OCI-LY1 (cell line): Measurements from ENCODE around the gene ADORA2A.

Experiments used
- H2AFZ ChIP-seq: fragments of 200-600 bp; sonication (generic), shearing (Covaris generic); 2 replicates; pipeline ENCODE4 v1.6.0; 2014; ENCODE audit warnings: antibody characterized with exemption, mild to moderate bottlenecking, low read length
- H3F3A ChIP-seq: fragments of 200-600 bp; sonication (generic), shearing (Covaris generic); 2 replicates; pipeline ENCODE4 v1.6.0; 2014; ENCODE audit warnings: mild to moderate bottlenecking, antibody characterized with exemption, low read length, moderate library complexity; ENCODE audit not compliant: insufficient read depth
- H3K27ac ChIP-seq: fragments of 200-600 bp; sonication (generic); 2 replicates; pipeline ENCODE4 v1.5.1; 2014; ENCODE audit warnings: low read length, mixed run types, mild to moderate bottlenecking, low read depth; ENCODE audit not compliant: poor library complexity, severe bottlenecking
- H3K27me3 ChIP-seq: fragments of 200-600 bp; sonication (generic); 2 replicates; pipeline ENCODE4 v1.6.0; 2014; ENCODE audit warnings: antibody characterized with exemption, mild to moderate bottlenecking, low read length, moderate library complexity; ENCODE audit not compliant: insufficient read depth
- H3K36me3 ChIP-seq: fragments of 200-600 bp; sonication (generic); 2 replicates; pipeline ENCODE4 v1.6.1; 2014; ENCODE audit warnings: mild to moderate bottlenecking, antibody characterized with exemption, low read length, moderate library complexity, mixed read lengths; ENCODE audit not compliant: insufficient read depth
- H3K4me1 ChIP-seq: fragments of 200-600 bp; sonication (generic); 2 replicates; pipeline ENCODE4 v1.5.1; 2014; ENCODE audit warnings: mild to moderate bottlenecking, low read length, moderate library complexity; ENCODE audit not compliant: insufficient read depth, severe bottlenecking
- H3K4me2 ChIP-seq: fragments of 200-600 bp; sonication (generic), shearing (Covaris generic); 2 replicates; pipeline ENCODE4 v1.6.1; 2014; ENCODE audit warnings: low read length
- H3K4me3 ChIP-seq: fragments of 200-600 bp; sonication (generic); 2 replicates; pipeline ENCODE4 v1.5.1; 2014; ENCODE audit warnings: low read length, low read depth, mild to moderate bottlenecking, mixed read lengths; ENCODE audit not compliant: poor library complexity, severe bottlenecking
- H3K79me2 ChIP-seq: fragments of 200-600 bp; shearing (Covaris generic); 2 replicates; pipeline ENCODE4 v1.6.1; 2016; ENCODE audit warnings: mixed run types, low read length, mixed read lengths; ENCODE audit not compliant: insufficient read depth
- H3K9ac ChIP-seq: fragments of 200-600 bp; sonication (generic), shearing (Covaris generic); 2 replicates; pipeline ENCODE4 v1.6.1; 2014; ENCODE audit warnings: mild to moderate bottlenecking, low read length, mixed read lengths
- H3K9me2 ChIP-seq: fragments of 200-600 bp; sonication (generic), shearing (Covaris generic); 2 replicates; pipeline ENCODE4 v1.6.1; 2014; ENCODE audit warnings: low read depth, mild to moderate bottlenecking, low read length, mixed read lengths
- H3K9me3 ChIP-seq: fragments of 200-600 bp; shearing (Covaris generic); 2 replicates; pipeline ENCODE4 v1.6.1; 2014; ENCODE audit warnings: low read length, mixed read lengths
- H4K20me1 ChIP-seq: fragments of 200-600 bp; sonication (generic), shearing (Covaris generic); 2 replicates; pipeline ENCODE4 v1.6.0; 2016; ENCODE audit warnings: mild to moderate bottlenecking, low read length; ENCODE audit not compliant: insufficient read depth
- EZH2 ChIP-seq: fragments of 200-600 bp; sonication (generic), shearing (Covaris generic); IDR thresholded peaks from 2 replicates; pipeline ENCODE4 v1.8.0; 2017; ENCODE audit warnings: borderline replicate concordance, mixed run types, mild to moderate bottlenecking, antibody characterized with exemption, low read length, moderate library complexity, mixed read lengths
- TF ChIP-seq, protein P1 (sequence below): fragments of 200-600 bp; sonication (generic), shearing (Covaris generic); IDR thresholded peaks from 2 replicates; pipeline ENCODE4 v1.5.1; 2017; ENCODE audit warnings: mild to moderate bottlenecking, antibody characterized with exemption, low read length, moderate library complexity, mixed read lengths

ADORA2A gene

DNA sequence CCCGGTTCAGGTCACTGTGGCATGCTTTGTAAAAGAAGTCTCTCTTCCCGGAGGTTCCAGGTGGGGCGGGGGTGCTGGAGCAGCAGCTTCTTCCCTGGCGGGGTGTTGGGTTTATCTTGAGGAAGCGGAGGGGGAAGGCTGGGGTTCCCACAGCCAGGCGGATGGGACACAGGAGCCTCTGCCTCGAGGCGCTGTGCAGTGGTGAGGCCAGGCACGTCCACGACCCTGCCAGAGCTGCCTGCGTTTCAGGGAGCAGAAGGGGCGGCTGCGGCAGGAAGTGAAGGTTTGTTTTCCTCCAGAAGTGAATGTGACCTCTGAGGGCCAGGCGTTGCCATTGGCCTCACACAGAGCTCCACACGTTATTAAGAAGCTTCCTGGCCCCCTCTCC is 20.1 kb upstream of the ADORA2A start:
- no peaks in the 10 kb centered on the region for H3F3A ChIP-seq
- H2AFZ ChIP-seq, result no peak overlapping the region

DNA sequence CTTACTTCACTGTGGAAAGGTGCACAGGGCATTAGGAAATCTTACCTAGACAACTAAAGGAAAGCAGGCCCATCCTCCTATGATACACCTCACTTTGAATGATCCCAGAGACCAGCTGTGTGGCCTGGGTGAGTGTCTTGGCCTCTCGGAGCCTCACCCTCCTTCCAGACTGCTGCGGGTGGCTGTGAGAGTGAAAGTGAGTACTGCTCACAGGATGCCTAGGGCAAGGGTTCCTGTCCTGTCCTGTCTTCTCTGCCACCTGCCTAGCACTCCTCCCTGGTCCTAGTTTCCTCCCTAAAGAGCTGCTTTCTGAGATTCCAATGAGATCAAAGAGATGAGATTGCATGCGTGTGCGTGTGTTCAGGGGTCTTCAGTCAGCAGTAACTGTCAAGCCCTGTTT is 19.5 kb upstream of the ADORA2A start:
- no peaks in the 10 kb centered on the region for H3K9me2 ChIP-seq
- no peak overlapping the region for H3K9ac ChIP-seq
- H3K27ac ChIP-seq, result no peak overlapping the region
- H3F3A ChIP-seq, result no peaks in the 10 kb centered on the region
- peaks cover 38% of the 10 kb centered on the region for H3K36me3 ChIP-seq
- H3K4me1 ChIP-seq, result peaks cover under 1% of the 10 kb centered on the region
- H3K4me3 ChIP-seq, result no peak overlapping the region
- H2AFZ ChIP-seq, result no peak overlapping the region
- no peaks in the 10 kb centered on the region for H4K20me1 ChIP-seq
- H3K9me3 ChIP-seq, result no peaks in the 10 kb centered on the region
- no peak for TF ChIP-seq EZH2
- TF ChIP-seq, protein P1, sequence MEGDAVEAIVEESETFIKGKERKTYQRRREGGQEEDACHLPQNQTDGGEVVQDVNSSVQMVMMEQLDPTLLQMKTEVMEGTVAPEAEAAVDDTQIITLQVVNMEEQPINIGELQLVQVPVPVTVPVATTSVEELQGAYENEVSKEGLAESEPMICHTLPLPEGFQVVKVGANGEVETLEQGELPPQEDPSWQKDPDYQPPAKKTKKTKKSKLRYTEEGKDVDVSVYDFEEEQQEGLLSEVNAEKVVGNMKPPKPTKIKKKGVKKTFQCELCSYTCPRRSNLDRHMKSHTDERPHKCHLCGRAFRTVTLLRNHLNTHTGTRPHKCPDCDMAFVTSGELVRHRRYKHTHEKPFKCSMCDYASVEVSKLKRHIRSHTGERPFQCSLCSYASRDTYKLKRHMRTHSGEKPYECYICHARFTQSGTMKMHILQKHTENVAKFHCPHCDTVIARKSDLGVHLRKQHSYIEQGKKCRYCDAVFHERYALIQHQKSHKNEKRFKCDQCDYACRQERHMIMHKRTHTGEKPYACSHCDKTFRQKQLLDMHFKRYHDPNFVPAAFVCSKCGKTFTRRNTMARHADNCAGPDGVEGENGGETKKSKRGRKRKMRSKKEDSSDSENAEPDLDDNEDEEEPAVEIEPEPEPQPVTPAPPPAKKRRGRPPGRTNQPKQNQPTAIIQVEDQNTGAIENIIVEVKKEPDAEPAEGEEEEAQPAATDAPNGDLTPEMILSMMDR, result no peak
- no peaks in the 10 kb centered on the region for H3K79me2 ChIP-seq
- no peaks in the 10 kb centered on the region for H3K27me3 ChIP-seq
- no peak overlapping the region for H3K4me2 ChIP-seq

More for the DNA sequence above, 20.1 kb upstream of the ADORA2A start:
- TF ChIP-seq, protein P1, result no peak
- no peak for TF ChIP-seq EZH2
- Histone ChIP-seq H3K9ac (no peak overlapping the region), H3K4me3 (no peak overlapping the region), H3K27me3 (no peaks in the 10 kb centered on the region), H3K27ac (peak overlapping the region; percentile 2), H3K36me3 (peaks cover 36% of the 10 kb centered on the region), H3K4me2 (no peak overlapping the region), H3K4me1 (peaks cover 7% of the 10 kb centered on the region), H4K20me1 (no peaks in the 10 kb centered on the region), H3K9me2 (no peaks in the 10 kb centered on the region), H3K79me2 (no peaks in the 10 kb centered on the region), H3K9me3 (no peaks in the 10 kb centered on the region)

DNA sequence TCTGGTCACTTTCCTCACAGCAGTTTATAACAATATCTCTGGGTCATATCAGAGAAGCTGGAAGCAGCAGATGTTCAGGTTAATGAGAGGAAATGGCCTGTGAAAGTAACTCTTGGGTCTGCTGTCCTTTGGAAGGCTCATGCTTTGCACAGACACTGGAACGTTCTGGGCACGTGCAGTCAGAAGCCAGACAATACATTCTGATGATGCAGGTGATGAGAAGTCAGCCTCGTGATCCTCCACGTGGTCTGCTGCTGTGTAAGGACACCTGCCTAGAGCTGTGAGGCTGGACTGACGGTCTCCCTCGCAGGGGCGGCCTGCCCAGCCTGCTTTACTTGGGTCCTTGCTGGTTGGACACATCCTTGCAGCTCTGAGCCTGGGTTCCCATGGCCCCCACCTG is 18.8 kb upstream of the ADORA2A start:
- no peaks in the 10 kb centered on the region for H4K20me1 ChIP-seq
- H3K36me3 ChIP-seq, result peaks cover 45% of the 10 kb centered on the region

More for the DNA sequence above, 18.8 kb upstream of the ADORA2A start:
- H3K4me1 ChIP-seq, result no peaks in the 10 kb centered on the region
- H2AFZ ChIP-seq, result no peak overlapping the region
- no peaks in the 10 kb centered on the region for H3K27me3 ChIP-seq
- H3K4me2 ChIP-seq, result no peak overlapping the region
- H3F3A ChIP-seq, result no peaks in the 10 kb centered on the region
- no peak overlapping the region for H3K27ac ChIP-seq
- no peak overlapping the region for H3K9ac ChIP-seq
- no peak for TF ChIP-seq EZH2
- TF ChIP-seq, protein P1, result no peak
- no peaks in the 10 kb centered on the region for H3K9me2 ChIP-seq
- H3K79me2 ChIP-seq, result no peaks in the 10 kb centered on the region
- H3K9me3 ChIP-seq, result no peaks in the 10 kb centered on the region
- no peak overlapping the region for H3K4me3 ChIP-seq
